OCI-LY3 (cell line): ENCODE data around the gene POLR2B.
"Not testable (repeated sequence)": the region's sequence is repeated elsewhere in the genome, so short reads cannot be mapped to it uniquely, and the experiment has no call there.

Experiments
- CTCF ChIP-seq: fragments of 200-600, 300-600 bp; sonication (generic); IDR thresholded peaks from 2 replicates; pipeline ENCODE4 v1.5.1; 2014; ENCODE audit warnings: antibody characterized with exemption, low read length, low read depth
- EZH2phosphoT487 ChIP-seq: fragments of 200-600 bp; shearing (Covaris generic); IDR thresholded peaks from 2 replicates; pipeline ENCODE4 v1.6.1; 2018; ENCODE audit warnings: antibody characterized with exemption, mixed run types, low read depth

- TF ChIP-seq CTCF, EZH2phosphoT487: not testable (repeated sequence)
Measured at GRCh38 chr4:56939826-56940225, 38.9 kb upstream of the POLR2B start.
